H1 (cell line): ENCODE measurements around the gene TMEM181. TPM values are rescaled to one million over a fixed set of nuclear protein-coding genes. Genes with fewer than 3 reads are reported as not detected.

Source experiments
- RFX5 ChIP-seq: IDR thresholded peaks from 2 replicates; pipeline ENCODE4 v1.6.1; 2011; ENCODE audit warnings: low read depth, low read length, improper control_type of control experiment, borderline replicate concordance
- RXRA ChIP-seq: IDR thresholded peaks from 2 replicates; pipeline ENCODE4 v1.6.1; 2011; ENCODE audit warnings: low read depth, mild to moderate bottlenecking, low read length, moderate library complexity; ENCODE audit not compliant: insufficient read depth
- TEAD4 ChIP-seq: IDR thresholded peaks from 2 replicates; pipeline ENCODE4 v1.6.1; 2012; ENCODE audit warnings: low read depth, low read length, inconsistent platforms, mixed read lengths
- polyA plus RNA-seq, 7 experiments: library from polyadenylated mRNA; depleted of rRNA in 3 of 7; stranded (reverse) in 5 of 7; unstranded in 2 of 7; fragments of >200 nt in 5 of 7; fragments of 200-250 nt in 2 of 7; gene quantifications; 1 replicate in 5 of 7; 2 replicates in 1 of 7; 4 replicates in 1 of 7; pipeline versions ENCODE4 v1.2.1 to v1.2.3, GENCODE V29; 2011 to 2013; ENCODE audit warnings: missing spikeins in 2 of 7, mixed read lengths in 2 of 7
- total RNA-seq: library from RNA; stranded (reverse); fragmentation: NEBNext Ultra II Directional; extraction: Animal tissue kit (Norgen Biotek cat#: 25700); gene quantifications from 2 replicates; pipeline ENCODE4 v1.2.1, GENCODE V29; 2021

TMEM181 gene
- total and polyA plus RNA-seq, 2 of the 8 experiments (the other 6 are each of a cell fraction or from before 2014, with no cell fraction given) = 8.6 to 19.0 TPM

DNA sequence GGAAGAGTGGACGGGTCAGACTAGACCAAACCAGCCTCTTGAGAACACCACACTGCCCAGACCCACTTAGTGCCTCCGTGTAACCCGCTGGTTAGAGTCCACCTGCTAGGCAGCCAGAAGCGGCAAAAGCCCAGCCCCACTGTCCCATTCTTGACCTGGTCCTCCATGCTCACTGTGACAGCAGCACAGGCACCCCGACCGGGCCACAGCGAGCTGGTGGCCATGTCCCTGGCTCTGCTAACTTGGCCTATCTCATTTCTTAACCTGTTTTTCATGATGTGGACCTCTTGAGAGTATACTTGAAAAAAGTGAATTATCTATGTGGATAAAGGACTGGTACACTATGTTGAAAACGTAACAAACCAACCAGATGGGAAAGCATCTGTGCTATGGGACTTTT, 44.9 kb upstream of the TMEM181 start (continued):
- TF ChIP-seq TEAD4 (no peak), RXRA (no peak), RFX5 (no peak)
